NCI-H446 treated with DMSO at 0.1 percent for 48 hours (cell line): ENCODE data around the gene KCNJ4.

Experiments
- DNase-seq: peaks from one replicate; lab custom pipeline; 2025; lab: John Stamatoyannopoulos, UW

KCNJ4 gene

GRCh38 chr22:38455076-38455529 is at the start of gene KCNJ4:
TSS of gene KCNJ4 (minus strand) at chr22:38455199. CDS start at chr22:38428132, 27,067 bp downstream.
- no peak for DNase-seq

DNA sequence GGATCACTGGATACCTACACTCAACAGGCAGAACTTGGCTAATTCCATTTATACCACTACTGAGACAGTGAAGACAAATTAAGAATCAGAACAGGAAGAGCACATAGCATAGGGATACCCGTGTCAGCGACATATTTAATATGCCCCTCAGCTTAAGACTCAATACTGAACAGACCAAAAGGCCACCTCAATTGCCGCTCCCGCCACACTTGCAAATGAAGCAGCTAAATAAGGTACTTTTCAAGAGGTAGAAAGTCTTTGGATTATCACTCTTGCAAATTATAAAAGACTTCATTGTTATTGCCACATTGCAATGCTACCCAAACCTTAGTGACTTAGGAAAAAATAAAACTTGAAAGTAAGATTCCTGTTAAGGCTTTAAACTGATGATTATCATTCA is 48.0 kb upstream of the KCNJ4 start:
- no peak for DNase-seq

DNA sequence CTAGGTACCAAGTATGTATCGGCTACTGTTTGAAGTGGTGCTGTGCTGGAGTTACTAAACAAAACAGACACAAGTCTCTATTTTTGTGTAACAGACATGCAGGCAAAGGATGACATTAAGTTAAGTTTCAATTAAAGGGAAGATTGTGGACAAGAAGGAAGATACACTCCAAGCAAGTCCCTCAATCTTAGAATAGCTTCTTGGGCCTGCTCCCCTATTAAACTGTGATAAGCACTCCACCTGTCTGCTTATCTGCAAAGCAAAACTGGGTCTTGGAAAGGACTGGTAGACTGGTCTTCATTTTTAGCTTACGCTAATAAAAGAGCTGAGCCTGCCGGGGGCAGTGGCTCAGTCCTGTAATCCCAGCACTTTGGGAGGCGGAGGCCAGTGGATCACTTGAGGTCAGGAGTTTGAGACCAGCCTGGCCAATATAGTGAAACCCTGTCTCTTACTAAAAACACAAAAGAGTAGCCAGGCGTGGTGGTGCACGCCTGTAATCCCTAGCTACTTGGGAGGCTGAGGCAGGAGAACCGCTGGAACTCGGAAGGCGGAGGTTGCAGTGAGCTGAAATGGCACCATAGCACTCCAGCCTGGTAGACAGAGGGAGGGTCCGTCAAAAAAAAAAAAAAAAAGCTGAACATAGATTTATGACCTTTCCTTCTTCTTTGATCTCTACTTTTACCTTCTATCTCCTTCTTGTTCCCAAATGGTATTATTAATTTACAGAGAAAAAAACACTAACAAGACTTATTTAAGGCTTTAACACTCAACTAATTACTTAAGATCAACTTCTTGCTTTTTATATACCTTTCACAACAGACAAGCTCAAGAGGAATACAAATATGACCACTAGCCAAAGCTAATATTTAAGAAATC is 47.0 kb upstream of the KCNJ4 start:
- DNase-seq: no peak

DNA sequence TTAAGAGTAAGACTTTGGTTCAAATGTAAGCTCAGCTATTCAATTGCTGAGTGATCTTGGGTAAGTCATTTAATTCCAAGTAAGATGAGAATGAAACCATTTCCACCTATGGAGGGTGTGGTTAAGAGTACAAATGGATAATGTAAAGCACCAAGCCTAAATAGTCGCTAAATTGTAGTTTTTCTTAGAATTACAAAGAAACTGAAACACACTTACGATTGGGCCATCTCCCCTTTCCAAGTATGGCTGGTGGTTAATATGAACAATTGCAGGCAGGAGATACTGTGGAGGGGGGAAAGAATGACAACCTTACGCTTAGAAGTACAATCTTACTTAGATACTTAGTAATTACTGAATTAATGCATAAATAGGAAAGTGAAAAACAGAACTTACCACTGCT is 42.9 kb upstream of the KCNJ4 start:
- DNase-seq: no peak

DNA sequence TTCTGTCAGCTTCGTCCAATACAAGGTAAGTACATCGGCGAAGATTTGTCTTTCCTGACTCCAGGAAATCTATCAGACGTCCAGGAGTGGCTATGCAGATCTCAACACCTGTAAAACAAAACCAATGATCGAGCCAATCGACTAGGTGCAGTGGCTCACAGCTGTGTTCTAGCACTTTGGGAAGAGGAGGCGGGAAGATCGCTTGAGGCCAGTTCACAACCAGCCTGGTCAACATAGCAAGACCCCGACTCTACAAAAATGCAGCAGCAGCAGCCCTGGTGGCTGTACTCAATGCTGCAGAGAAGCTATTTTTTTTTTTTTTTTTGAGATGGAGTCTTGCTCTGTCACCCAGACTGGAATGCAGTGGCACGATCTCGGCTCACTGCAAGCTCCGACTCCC is 39.9 kb upstream of the KCNJ4 start:
- no peak for DNase-seq

DNA sequence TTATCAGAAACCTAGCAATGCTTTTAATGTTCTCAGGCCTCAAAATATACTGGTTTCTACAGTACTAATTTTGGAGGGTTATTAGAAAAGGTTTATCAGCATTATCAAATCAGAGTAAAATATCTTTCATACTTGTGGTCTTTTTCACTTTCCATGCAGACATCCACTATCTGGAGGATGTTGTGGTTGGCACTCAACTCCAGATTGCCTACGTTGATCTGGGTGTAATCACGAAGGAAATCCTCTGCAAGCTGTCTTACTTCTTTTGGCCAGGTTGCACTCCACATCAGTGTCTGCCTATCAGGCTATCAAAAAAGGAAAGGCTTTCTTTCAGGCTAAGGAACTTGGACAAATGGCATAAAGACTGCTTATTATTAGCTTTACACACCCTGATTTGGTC is 39.5 kb upstream of the KCNJ4 start:
- no peak for DNase-seq

GRCh38 chr22:38491707-38492348 is 36.8 kb upstream of the KCNJ4 start:
- DNase-seq: no peak

- DNase-seq: no peak
These were observed 35.9 kb upstream of the KCNJ4 start for GRCh38 chr22:38490915-38491314.

- DNase-seq: no peak
These were observed 35.5 kb upstream of the KCNJ4 start for GRCh38 chr22:38490475-38490874.

- DNase-seq: no peak
These were observed 34.7 kb upstream of the KCNJ4 start for GRCh38 chr22:38489561-38490145.

GRCh38 chr22:38489142-38489541 is 34.1 kb upstream of the KCNJ4 start:
- no peak for DNase-seq

GRCh38 chr22:38487946-38488345 is 32.9 kb upstream of the KCNJ4 start:
- DNase-seq: no peak

- no peak for DNase-seq
These were observed 30.8 kb upstream of the KCNJ4 start for GRCh38 chr22:38485783-38486182.

DNA sequence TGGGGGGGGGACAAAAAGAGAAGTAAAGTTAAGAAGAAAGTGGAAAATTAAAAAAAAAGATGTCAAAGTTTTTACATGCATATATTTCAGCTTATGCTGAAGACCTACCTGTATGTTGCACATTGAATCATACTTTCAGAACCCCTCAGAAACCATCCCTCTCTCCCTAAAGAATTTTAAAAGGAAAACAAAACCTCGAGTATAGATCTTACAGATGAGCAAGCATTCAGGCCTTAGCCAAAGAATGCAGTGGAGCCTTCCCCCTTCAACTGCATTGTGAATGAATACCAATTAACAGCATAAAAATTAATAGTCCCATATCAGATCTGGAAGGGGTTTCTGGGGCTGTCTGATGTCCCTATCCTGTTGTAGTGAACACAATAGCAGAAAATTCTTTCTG is 29.2 kb upstream of the KCNJ4 start:
- DNase-seq: no peak

DNA sequence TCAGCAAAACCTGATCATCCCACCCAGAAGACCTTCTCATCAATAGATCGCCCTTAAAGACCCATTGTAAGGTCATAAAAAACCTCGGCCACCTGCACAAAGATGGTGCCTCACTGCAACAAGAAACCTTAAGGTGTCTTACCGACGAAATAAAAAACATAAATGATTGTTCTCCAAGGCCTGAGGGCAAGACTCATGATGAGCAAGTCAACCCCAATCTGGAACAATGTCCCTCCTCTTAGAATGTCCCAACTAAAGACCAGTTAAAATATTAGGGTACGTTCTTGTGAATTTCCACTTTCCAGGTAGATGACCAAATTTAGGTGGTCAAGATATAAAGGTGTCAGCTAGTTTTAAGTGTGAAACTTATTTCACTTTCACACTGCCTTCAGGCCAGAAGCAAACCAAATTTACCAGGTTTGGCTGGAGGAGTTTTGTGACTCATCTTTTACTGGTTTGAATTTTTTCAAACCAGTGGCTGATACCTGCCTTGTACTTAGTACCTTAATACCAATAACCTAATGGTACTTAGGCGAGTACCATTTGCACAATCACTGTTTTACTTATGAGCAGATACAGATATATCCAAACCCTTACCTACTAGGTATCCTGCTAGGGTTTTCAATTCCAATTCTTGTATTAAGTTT is 27.8 kb upstream of the KCNJ4 start:
- no peak for DNase-seq

DNA sequence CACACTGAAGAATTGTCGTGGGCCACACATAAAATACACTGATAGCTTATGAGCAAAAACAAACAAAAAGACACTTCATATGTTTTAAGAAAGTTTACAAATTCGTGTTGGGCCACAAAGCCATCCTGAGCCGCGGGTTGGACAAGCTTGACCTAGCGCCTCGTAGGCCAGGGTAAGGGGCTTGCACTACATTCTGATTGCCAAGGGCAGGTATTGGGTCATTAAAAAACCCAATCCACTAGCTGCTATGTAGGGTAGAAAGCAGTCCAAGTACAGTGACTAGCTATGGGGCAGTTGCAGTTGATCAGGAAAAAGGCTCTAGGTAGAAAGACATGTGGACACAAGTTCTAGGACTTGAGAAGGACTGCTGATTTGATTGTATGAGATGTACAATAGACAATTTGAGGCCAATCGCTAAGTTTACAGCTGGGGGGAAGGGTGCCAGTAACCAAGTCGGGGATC is 26.9 kb upstream of the KCNJ4 start:
- no peak for DNase-seq

- DNase-seq: no peak
These were observed 26.3 kb upstream of the KCNJ4 start for GRCh38 chr22:38481162-38481870.

- DNase-seq: no peak
These were observed 24.3 kb upstream of the KCNJ4 start for GRCh38 chr22:38479096-38479837.

DNA sequence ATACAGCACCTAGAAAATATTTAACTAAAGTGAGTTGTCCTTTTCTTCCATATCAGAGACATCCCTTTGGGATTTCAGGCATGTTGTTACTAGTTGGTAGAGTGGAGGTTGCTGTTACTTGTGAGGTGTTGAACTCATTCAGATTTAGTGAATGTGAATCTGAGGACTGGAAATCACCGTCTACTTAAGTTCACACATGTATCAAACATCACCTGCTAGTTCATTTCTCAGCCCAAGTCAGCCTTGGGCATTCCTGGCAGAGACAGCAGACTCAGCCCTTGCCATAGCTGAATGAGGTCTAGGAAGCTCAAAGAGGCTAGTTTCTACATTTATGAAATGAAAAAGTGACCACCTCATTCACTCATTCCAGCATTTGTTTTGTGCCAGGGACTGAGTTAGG is 22.6 kb upstream of the KCNJ4 start:
- DNase-seq: no peak

- no peak for DNase-seq
These were observed 19.1 kb upstream of the KCNJ4 start for GRCh38 chr22:38474003-38474607.

- no peak for DNase-seq
These were observed 16.2 kb upstream of the KCNJ4 start for GRCh38 chr22:38471237-38471636.
